Measurements from ENCODE around the gene MAP1LC3B2.

The MAP1LC3B2 gene

GRCh38 chr12:116607039-116607438 is 47.9 kb downstream of the MAP1LC3B2 start:
- Histone ChIP-seq H3K4me1 (ENCODE audit: insufficient read depth, low read length, poor library complexity, severe bottlenecking) (peaks cover 14% of the 10 kb centered on the region), H3K27me3 (ENCODE audit: insufficient read depth, low read length, poor library complexity, severe bottlenecking) (no peaks in the 10 kb centered on the region), H2AFZ (ENCODE audit: low read length) (no peak overlapping the region), H3K9me2 (replicated peaks; ENCODE audit: low read depth, low read length) (no peaks in the 10 kb centered on the region), H3F3A (ENCODE audit: low read depth) (no peaks in the 10 kb centered on the region), H3K9ac (ENCODE audit: low read depth, low read length, poor library complexity, severe bottlenecking) (no peak overlapping the region), H3K4me3 (ENCODE audit: low read length, poor library complexity, severe bottlenecking) (no peak overlapping the region), H3K4me2 (ENCODE audit: low read depth, low read length, poor library complexity, severe bottlenecking) (no peak overlapping the region), H3K9me3 (ENCODE audit: insufficient read depth, low read depth, low read length) (no peaks in the 10 kb centered on the region), H4K20me1 (ENCODE audit: insufficient read depth, low read length, poor library complexity, severe bottlenecking) (no peaks in the 10 kb centered on the region), H3K36me3 (ENCODE audit: insufficient read depth, low read length) (no peaks in the 10 kb centered on the region), H3K79me2 (ENCODE audit: insufficient read depth, low read length) (no peaks in the 10 kb centered on the region)
- TF ChIP-seq CTCF (conservative IDR thresholded peaks at IDR 0.05; ENCODE audit: low read length) = no peak
- TF ChIP-seq EZH2phosphoT487 (IDR thresholded peaks at IDR 0.05; ENCODE audit: borderline replicate concordance) = no peak

GRCh38 chr12:116609319-116610114 is 50.3 kb downstream of the MAP1LC3B2 start:
- H3K4me1 ChIP-seq (ENCODE audit: insufficient read depth, low read length, poor library complexity, severe bottlenecking) = peaks cover 6% of the 10 kb centered on the region
- H4K20me1 ChIP-seq (ENCODE audit: insufficient read depth, low read length, poor library complexity, severe bottlenecking) = no peaks in the 10 kb centered on the region
- no peaks in the 10 kb centered on the region for H3K79me2 ChIP-seq (ENCODE audit: insufficient read depth, low read length)
- no peaks in the 10 kb centered on the region for H3K27me3 ChIP-seq (ENCODE audit: insufficient read depth, low read length, poor library complexity, severe bottlenecking)
- H3K9me3 ChIP-seq (ENCODE audit: insufficient read depth, low read depth, low read length) = no peaks in the 10 kb centered on the region
- H3F3A ChIP-seq (ENCODE audit: low read depth) = no peaks in the 10 kb centered on the region
- no peak overlapping the region for H3K4me2 ChIP-seq (ENCODE audit: low read depth, low read length, poor library complexity, severe bottlenecking)
- peak overlapping the region; percentile 18 for H3K9ac ChIP-seq (ENCODE audit: low read depth, low read length, poor library complexity, severe bottlenecking)
- H3K36me3 ChIP-seq (ENCODE audit: insufficient read depth, low read length) = no peaks in the 10 kb centered on the region
- no peaks in the 10 kb centered on the region for H3K9me2 ChIP-seq (replicated peaks; ENCODE audit: low read depth, low read length)
- peak overlapping the region; percentile 75; the same call in 1 of the 2 replicates for H2AFZ ChIP-seq (ENCODE audit: low read length)
- no peak overlapping the region for H3K4me3 ChIP-seq (ENCODE audit: low read length, poor library complexity, severe bottlenecking)
- TF ChIP-seq CTCF (conservative IDR thresholded peaks at IDR 0.05; ENCODE audit: low read length) (peak; percentile 76), EZH2phosphoT487 (IDR thresholded peaks at IDR 0.05; ENCODE audit: borderline replicate concordance) (no peak)

- H3K79me2 ChIP-seq (ENCODE audit: insufficient read depth, low read length) = no peaks in the 10 kb centered on the region
- H3K4me2 ChIP-seq (ENCODE audit: low read depth, low read length, poor library complexity, severe bottlenecking) = no peak overlapping the region
- H3F3A ChIP-seq (ENCODE audit: low read depth) = no peaks in the 10 kb centered on the region
- no peak overlapping the region for H3K9ac ChIP-seq (ENCODE audit: low read depth, low read length, poor library complexity, severe bottlenecking)
- H3K9me3 ChIP-seq (ENCODE audit: insufficient read depth, low read depth, low read length) = no peaks in the 10 kb centered on the region
- H2AFZ ChIP-seq (ENCODE audit: low read length) = no peak overlapping the region
- H4K20me1 ChIP-seq (ENCODE audit: insufficient read depth, low read length, poor library complexity, severe bottlenecking) = no peaks in the 10 kb centered on the region
- no peaks in the 10 kb centered on the region for H3K27me3 ChIP-seq (ENCODE audit: insufficient read depth, low read length, poor library complexity, severe bottlenecking)
- no peak overlapping the region for H3K4me3 ChIP-seq (ENCODE audit: low read length, poor library complexity, severe bottlenecking)
- no peaks in the 10 kb centered on the region for H3K9me2 ChIP-seq (replicated peaks; ENCODE audit: low read depth, low read length)
- no peaks in the 10 kb centered on the region for H3K36me3 ChIP-seq (ENCODE audit: insufficient read depth, low read length)
- H3K4me1 ChIP-seq (ENCODE audit: insufficient read depth, low read length, poor library complexity, severe bottlenecking) = peaks cover 6% of the 10 kb centered on the region
- TF ChIP-seq CTCF (conservative IDR thresholded peaks at IDR 0.05; ENCODE audit: low read length) (no peak), EZH2phosphoT487 (IDR thresholded peaks at IDR 0.05; ENCODE audit: borderline replicate concordance) (no peak)
These were observed 51.9 kb downstream of the MAP1LC3B2 start for GRCh38 chr12:116610971-116611541.

Data from Loucy (cell line).